DMS114 treated with DMSO at 0.1 percent for 48 hours (cell line): ENCODE measurements around the gene POC1A.
"Not testable (repeated sequence)": the region's sequence is repeated elsewhere in the genome, so short reads cannot be mapped to it uniquely, and the experiment has no call there.

Source experiments
- DNase-seq: peaks from one replicate; lab custom pipeline; 2025; ENCODE audit not compliant: unreplicated experiment; lab: John Stamatoyannopoulos, UW

The POC1A gene

GRCh38 chr3:52053307-52054304, 100.6 kb downstream of the POC1A start:
- DNase-seq: no peak

DNA sequence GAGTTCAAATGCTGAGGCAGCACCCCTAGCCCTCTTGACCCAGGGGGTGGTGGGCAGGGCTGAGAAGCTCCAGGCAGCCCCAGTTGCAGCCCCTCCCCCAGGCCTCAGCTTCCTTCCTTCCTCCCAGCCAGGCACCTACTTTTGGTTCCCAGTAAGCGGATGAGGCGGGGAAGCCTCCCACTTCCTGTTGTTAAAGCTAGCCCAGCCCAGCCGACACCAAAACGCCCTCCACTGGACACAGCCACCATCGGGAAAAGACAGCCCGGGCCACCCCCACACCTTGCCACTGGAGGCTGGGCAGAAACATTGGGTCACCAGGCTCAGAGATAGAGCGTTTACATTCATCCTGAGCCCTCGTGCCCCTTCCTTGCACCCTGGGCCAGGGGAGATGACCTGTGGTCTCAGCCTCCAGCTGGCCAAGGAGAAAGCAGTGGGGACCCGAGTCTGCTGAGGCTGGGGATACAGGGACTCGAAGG, 101.4 kb downstream of the POC1A start:
- no peak for DNase-seq

DNA sequence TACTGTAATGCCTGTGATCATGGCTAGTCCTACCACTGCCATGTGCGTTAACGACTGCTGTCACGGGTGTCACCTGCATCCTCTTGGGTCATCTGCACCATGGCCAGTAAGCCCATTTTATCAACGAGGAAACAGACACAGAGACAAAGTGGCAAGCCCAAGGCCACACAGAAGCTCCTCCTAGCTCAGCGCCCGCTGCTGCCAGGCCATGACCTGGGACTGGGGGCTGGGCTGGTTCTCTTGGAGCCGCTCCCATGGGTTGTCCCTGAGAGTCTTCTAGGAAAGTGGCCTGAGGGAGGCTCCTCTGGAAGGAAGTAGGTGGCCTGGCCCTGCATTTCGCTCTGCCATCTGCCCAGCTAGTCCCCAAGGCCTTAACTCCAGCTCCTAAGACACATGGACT, 102.8 kb downstream of the POC1A start:
- DNase-seq: no peak

DNA sequence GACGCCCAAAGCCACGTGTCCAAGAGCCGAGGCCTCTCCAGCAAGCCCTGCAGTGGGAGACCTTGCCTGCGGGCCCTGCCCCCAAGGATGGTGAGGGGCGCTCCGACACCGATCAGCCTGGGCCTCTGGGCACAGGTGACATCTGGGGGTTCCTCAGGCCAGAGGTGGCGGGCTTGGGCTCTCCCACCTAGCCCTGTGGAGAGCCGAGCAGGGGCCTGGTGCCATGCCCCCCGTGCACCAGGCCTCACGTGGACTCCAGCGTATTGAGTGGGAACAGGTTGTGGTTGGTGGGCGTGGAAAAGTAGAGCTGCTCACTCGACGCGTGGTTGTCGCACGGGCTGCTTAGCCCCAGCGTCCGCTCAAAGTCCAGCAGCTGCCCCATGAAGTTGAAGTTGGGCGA, 103.7 kb downstream of the POC1A start:
- DNase-seq: no peak

DNA sequence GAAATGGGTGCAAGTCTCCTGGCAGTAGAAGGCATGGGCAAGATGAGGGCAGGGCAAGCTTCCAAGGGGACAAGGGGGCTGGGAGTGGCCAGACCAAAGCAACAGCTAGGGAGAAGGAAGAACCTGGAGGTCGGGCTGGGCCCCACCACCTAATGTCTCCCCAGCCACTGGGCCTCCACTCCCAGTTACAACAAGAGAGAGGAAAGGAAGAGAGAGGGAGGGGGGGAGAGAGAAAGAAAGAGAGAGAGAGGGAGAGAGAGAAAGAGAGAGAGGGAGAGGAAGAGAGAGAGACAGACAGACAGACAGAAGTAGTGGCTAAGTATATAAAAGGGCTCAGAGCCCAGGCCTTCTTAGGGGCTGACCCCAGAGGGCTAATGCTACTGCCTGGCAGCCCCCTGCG, 104.7 kb downstream of the POC1A start:
- DNase-seq: no peak

DNA sequence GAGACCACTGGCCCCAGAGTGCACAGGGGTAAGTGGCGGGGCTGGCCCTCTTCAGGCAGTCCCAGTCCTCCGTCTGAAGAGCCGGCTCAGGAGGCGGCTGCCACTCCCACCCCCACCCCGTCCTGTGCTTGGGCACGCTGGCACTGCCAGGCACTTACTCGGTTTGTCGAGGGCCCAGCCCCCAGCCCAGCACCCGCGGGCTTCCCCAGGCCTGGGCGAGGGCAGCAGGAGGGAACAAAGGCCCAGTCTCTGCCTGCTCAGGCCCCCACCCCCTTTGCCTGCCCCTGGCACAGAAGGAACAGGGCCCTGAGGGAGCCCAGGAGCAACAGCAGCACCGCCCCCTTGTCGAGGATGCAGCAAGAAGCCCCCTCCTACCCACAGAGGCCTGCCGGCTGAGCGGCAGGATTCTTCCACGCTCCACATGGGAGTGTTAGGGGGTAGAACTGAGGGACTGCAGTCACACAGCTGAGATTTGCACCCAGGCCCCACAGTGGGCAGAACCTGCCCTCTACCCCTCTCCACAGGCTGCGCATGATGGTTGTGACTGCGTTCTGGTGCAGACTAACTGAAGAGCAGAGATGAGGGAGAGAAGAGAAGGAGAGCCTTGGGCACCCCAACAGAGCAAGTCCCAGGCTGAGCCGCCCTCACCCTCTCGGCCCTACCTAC, 106.8 kb downstream of the POC1A start:
- DNase-seq: no peak

DNA sequence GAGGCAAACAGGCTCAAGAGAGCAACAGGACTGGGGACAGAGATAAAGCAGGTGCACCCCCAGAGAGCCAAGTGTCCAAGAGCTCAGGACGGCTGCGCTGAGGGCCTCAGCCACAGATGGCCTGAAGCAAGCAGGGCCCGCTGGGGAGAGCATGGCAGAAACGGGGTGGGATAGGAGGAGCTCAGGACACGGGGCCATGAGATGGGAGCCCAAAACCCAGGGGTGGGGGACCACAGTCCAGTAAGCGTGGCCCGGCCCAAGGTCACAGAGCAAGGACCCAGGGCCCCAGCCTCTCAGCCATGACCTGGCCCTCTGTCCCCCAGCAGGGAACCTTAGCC, 107.4 kb downstream of the POC1A start:
- no peak for DNase-seq

GRCh38 chr3:52046186-52046901, 107.9 kb downstream of the POC1A start:
- no peak for DNase-seq

DNA sequence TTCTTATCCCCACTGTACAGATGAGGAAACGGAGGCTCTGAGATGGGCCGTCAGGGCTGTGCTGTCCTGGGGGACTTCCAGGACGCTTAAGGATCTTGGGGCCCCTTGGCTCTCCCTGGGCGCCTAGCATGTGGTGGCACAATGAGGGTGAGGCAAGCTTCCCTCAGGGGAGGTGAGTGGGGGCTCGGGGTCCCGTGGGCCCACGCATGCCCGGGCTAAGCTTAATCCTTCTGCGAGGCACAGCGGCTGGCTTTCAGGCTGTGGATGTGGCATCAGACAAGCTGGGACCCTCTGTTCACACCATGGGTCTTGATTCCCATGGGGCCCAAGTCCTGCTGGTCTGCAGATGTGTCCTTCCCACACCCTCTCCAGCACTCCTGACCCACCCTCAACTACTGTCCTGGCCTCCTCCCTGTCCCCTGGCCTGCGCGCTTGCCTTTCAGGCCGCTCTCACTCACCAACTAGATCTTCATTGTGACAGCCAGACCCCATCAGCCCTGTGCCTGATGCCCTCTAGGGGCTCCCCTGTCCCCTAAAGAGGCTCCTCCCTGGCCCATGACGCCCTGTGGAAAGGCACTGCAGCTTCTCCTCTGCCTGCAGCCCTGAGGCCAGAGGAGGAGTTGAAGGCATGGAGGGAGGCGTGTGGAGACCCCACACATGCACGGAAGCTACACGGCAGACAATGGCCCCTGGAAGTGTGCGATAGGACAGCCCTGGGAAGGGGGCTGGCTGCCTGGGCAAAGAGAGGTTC, 109.2 kb downstream of the POC1A start:
- DNase-seq: no peak

DNA sequence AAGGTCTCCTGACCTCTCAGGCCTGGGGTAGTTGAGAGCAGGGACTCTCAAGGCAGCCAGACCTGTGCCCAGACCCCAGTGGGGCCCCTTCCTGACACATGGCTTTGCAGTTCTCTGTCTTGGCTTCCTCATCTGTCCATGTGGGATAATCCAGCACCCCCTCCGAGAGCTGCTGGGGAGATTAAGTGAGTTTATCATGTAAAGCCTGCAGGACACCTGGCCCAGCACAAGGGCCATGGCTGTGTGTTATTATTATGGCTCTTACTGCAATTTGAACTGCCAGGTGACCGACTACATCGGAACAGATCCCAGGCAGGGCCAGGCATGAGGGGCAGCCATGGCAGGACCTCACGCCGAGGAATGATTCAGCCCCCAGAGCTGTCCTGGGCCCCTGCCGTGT, 110.5 kb downstream of the POC1A start:
- no peak for DNase-seq

DNA sequence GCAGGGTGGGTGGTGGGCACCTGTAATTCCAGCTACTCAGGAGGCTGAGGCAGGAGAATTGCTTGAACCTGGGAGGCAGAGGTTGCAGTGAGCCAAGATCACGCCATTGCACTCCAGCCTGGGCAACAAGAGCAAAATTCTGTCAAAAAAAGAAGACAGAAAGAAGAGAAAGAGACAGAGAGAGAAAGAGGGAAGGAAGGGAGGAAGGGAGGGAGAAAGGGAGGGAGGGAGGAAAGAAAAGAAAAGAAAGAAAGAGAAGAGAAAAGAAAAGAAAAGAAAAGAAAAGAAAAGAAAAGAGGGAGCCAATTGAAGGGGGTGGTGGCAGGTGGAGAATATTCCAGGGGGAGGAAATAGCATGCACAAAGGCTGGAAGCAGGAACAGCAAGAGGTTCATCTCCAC, 111.2 kb downstream of the POC1A start:
- DNase-seq: not testable (repeated sequence)

GRCh38 chr3:52041118-52041731, 113.0 kb downstream of the POC1A start:
- DNase-seq: no peak

DNA sequence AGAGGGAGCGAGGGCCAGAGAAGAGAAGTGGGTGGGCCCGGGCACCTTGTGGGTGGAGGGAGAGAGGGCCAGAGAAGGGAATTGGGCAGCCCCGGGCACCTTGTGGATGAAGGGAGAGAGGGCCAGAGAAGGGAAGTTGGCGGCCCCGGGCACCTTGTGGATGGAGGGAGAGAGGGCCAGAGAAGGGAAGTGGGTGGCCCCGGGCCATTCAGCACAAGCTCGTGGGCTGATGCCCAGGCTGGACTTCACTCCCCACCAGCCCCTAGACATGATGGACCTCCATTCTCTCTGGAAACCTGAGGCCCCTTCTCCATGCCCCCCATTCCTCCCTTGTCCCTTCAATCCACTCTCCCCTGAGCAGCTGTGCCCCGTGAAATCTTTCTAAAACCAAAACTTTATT, 113.6 kb downstream of the POC1A start:
- DNase-seq: no peak

DNA sequence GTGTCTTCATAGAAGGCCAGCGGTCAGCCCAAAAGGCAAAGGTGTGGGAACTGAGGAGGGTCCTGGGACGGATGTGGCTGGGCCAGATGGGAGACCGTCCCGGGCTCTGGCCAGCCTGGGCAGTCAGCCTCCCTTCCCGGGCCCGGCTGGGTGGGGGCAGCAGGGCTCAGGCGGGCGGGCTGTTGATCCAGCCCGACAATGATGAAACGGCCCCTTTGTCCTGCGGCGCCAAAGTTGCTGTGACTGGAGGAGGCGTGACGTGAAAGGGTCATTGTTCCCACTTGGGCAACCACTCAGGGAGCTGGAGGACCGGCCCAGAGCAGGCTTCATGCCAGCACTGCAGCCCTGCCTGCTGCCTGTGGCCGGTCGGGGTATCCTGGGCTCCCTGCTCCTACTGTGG, 114.4 kb downstream of the POC1A start:
- no peak for DNase-seq

- DNase-seq: no peak
These were observed 114.8 kb downstream of the POC1A start for GRCh38 chr3:52039426-52039825.

DNA sequence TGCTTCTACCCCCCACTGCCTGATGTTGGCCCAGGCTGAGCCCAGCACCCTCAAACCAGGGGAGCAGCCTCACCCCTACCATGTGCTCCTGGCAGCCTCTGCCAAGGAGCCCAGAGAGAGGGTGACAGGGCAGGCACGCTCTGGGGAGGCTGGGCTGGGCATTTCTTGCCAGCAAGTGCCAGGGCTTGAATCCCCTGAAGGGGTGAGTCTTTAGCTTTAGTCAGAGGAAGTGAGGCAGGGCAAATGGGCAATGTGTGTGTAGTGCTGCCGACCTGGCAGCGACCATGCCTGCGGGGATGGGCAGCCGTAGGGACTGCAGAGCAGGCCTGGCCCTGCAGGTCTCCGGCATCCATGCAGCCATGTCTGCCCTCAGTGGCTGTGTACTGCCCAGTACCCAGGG, 116.0 kb downstream of the POC1A start:
- no peak for DNase-seq

GRCh38 chr3:52037291-52037690, 116.9 kb downstream of the POC1A start:
- no peak for DNase-seq

DNA sequence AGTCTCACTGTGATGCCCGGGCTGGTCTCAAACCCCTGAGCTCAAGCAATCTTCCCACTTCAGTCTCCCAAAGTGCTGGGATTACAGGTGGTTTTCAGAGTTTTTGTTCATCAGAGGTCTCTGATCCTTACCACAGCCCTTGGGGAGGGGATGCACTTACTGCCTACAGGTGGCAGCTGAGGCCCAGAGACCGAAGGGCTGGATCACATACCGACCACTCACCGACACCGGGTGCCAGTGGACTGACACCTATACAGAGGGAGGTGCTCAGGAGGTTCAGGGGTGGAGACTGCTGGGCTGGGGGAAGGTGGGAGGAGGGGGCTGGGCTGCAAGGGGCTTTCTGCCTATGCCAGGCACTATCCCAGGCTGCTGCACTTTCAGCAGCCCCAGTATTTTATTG, 117.4 kb downstream of the POC1A start:
- no peak for DNase-seq

- no peak for DNase-seq
These were observed 118.0 kb downstream of the POC1A start for GRCh38 chr3:52036222-52036694.

GRCh38 chr3:52034651-52035050, 119.6 kb downstream of the POC1A start:
- DNase-seq: no peak
